Measurements from ENCODE around the gene DSTYK. TPM values are rescaled to one million over a fixed set of nuclear protein-coding genes. Genes with fewer than 3 reads are reported as not detected.

Gene DSTYK
- total and polyA plus RNA-seq, 4 donors, result 16.8 to 25.1 (median 20.0) TPM

DNA sequence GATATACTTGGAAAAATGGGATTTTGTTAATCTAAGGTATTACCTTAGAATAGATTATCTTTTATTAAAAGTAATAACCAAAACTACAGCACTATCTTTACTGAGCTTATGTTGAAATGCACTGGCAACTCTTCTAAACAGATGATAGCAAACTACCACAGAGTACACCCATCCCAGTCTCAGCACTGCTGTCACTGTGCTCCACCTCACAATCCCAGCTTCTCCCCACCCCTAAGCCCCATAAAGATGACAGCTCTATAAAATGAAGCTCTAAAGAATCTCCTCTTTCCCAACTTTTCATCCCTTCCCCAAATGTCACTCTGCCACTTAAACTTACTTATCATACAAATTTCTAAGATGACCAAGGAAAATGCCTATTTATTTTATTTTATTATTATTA, 6.4 kb downstream of the DSTYK start:
- H3K27ac ChIP-seq (ENCODE audit: low read depth, low read length), result no peak overlapping the region
- H3K36me3 ChIP-seq (ENCODE audit: control insufficient read depth, insufficient read depth, low read length), result no peaks in the 10 kb centered on the region
- no peak for DNase-seq (ENCODE audit: low read depth in 4 of 6, low spot score in 6 of 6)
- no peak overlapping the region for H3K4me3 ChIP-seq (ENCODE audit: low read depth, low read length)
- H3K4me1 ChIP-seq (ENCODE audit: control insufficient read depth, insufficient read depth, low read length), result peaks cover 8% of the 10 kb centered on the region
- no peaks in the 10 kb centered on the region for H3K27me3 ChIP-seq (ENCODE audit: control insufficient read depth, insufficient read depth, low read length)
- H3K9me3 ChIP-seq (ENCODE audit: control insufficient read depth, insufficient read depth, low read length), result no peaks in the 10 kb centered on the region

- DNase-seq (ENCODE audit: low read depth in 4 of 6, low spot score in 6 of 6), result no peak
- H3K9me3 ChIP-seq (ENCODE audit: control insufficient read depth, insufficient read depth, low read length), result no peaks in the 10 kb centered on the region
- H3K36me3 ChIP-seq (ENCODE audit: control insufficient read depth, insufficient read depth, low read length), result no peaks in the 10 kb centered on the region
- no peak overlapping the region for H3K4me3 ChIP-seq (ENCODE audit: low read depth, low read length)
- H3K4me1 ChIP-seq (ENCODE audit: control insufficient read depth, insufficient read depth, low read length), result peaks cover 3% of the 10 kb centered on the region
- no peak overlapping the region for H3K27ac ChIP-seq (ENCODE audit: low read depth, low read length)
- no peaks in the 10 kb centered on the region for H3K27me3 ChIP-seq (ENCODE audit: control insufficient read depth, insufficient read depth, low read length)
Observed at GRCh38 chr1:205204552-205204951, 7.0 kb downstream of the DSTYK start.

DNA sequence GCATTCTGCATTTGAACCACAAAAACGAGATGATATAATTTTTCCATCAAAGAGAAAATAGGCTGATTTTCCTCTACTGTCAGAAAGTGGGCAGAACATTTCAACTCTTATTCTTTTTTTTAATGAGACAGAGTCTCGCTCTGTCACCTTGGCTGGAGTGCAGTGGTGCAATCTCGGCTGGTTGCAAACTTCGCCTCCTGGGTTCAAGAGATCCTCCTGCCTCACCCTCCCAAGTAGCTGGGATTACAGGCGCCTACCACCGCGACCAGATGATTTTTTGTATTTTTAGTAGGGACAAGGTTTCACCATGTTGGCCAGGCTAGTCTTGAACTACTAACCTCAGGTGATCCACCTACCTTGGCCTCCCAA, 11.6 kb downstream of the DSTYK start:
- 80% methylated on average over 2 of the region's 7 CpGs for WGBS (ENCODE audit: insufficient coverage)
- Histone ChIP-seq H3K4me3 (ENCODE audit: low read depth, low read length) (no peak overlapping the region), H3K9me3 (ENCODE audit: control insufficient read depth, insufficient read depth, low read length) (no peaks in the 10 kb centered on the region), H3K4me1 (ENCODE audit: control insufficient read depth, insufficient read depth, low read length) (peaks cover 3% of the 10 kb centered on the region), H3K36me3 (ENCODE audit: control insufficient read depth, insufficient read depth, low read length) (no peaks in the 10 kb centered on the region), H3K27me3 (ENCODE audit: control insufficient read depth, insufficient read depth, low read length) (no peaks in the 10 kb centered on the region), H3K27ac (ENCODE audit: low read depth, low read length) (no peak overlapping the region)
- no peak for DNase-seq (ENCODE audit: low read depth in 4 of 6, low spot score in 6 of 6)

- Histone ChIP-seq H3K4me1 (ENCODE audit: control insufficient read depth, insufficient read depth, low read length) (peaks cover 3% of the 10 kb centered on the region), H3K4me3 (ENCODE audit: low read depth, low read length) (no peak overlapping the region), H3K27ac (ENCODE audit: low read depth, low read length) (no peak overlapping the region), H3K27me3 (ENCODE audit: control insufficient read depth, insufficient read depth, low read length) (no peaks in the 10 kb centered on the region), H3K36me3 (ENCODE audit: control insufficient read depth, insufficient read depth, low read length) (no peaks in the 10 kb centered on the region), H3K9me3 (ENCODE audit: control insufficient read depth, insufficient read depth, low read length) (no peaks in the 10 kb centered on the region)
- no peak for DNase-seq (ENCODE audit: low read depth in 4 of 6, low spot score in 6 of 6)
- 78% methylated on average over 3 of the region's 9 CpGs for WGBS (ENCODE audit: insufficient coverage)
Observed at GRCh38 chr1:205199090-205199930, 12.2 kb downstream of the DSTYK start.

DNA sequence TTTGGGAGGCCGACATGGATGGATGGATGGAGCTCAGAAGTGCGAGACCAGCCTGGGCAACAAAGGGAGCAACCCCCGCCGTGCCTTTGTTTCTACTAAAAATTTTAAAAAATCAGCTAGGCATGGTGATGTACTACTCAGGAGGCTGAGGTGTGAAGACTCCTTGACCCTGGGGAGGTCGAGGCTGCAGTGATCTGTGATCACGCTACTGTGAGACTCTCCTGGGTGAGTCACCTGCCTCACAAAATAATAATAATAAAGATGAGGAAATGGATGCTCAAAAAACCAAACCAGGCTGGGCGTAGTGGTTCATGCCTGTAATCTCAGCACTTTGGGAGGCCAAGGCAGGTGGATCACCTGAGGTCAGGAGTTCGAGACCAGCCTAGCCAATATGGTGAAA, 19.2 kb downstream of the DSTYK start:
- no peak overlapping the region for H3K4me3 ChIP-seq (ENCODE audit: low read depth, low read length)
- WGBS (ENCODE audit: insufficient coverage), result 20% methylated on average over 1 of the region's 8 CpGs
- peaks cover 4% of the 10 kb centered on the region for H3K36me3 ChIP-seq (ENCODE audit: control insufficient read depth, insufficient read depth, low read length)
- H3K27me3 ChIP-seq (ENCODE audit: control insufficient read depth, insufficient read depth, low read length), result no peaks in the 10 kb centered on the region
- H3K4me1 ChIP-seq (ENCODE audit: control insufficient read depth, insufficient read depth, low read length), result peaks cover 4% of the 10 kb centered on the region
- DNase-seq (ENCODE audit: low read depth in 4 of 6, low spot score in 6 of 6), result no peak
- no peak overlapping the region for H3K27ac ChIP-seq (ENCODE audit: low read depth, low read length)
- no peaks in the 10 kb centered on the region for H3K9me3 ChIP-seq (ENCODE audit: control insufficient read depth, insufficient read depth, low read length)

DNA sequence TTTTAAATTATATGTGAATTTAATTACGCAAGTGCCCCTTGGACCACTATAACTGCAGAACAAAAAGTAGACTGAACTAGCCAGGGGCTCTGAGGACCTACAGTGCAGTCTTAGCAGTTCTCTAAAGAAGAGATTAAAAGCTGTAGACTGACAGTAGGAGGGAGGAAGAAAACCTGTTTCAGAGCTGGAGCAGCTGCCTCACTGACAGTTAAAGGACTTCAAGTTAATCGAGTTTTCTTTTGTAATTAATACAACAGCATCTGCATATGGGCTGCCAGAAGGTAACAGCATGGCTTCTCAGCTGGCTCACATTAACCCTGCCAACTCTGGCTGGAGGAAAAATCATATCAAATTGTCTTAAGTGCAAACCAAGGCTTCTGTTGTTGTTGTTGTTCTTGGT, 19.9 kb downstream of the DSTYK start:
- DNase-seq (ENCODE audit: low read depth in 4 of 6, low spot score in 6 of 6), result peak in 3 of 6 donors; percentile 35 to 90 (median 80)
- WGBS (ENCODE audit: insufficient coverage), result no CpG with 5 or more reads among the region's 2 CpGs
- H3K36me3 ChIP-seq (ENCODE audit: control insufficient read depth, insufficient read depth, low read length), result peaks cover 5% of the 10 kb centered on the region
- H3K27ac ChIP-seq (ENCODE audit: low read depth, low read length), result no peak overlapping the region
- no peaks in the 10 kb centered on the region for H3K27me3 ChIP-seq (ENCODE audit: control insufficient read depth, insufficient read depth, low read length)
- no peaks in the 10 kb centered on the region for H3K9me3 ChIP-seq (ENCODE audit: control insufficient read depth, insufficient read depth, low read length)
- H3K4me3 ChIP-seq (ENCODE audit: low read depth, low read length), result no peak overlapping the region
- H3K4me1 ChIP-seq (ENCODE audit: control insufficient read depth, insufficient read depth, low read length), result peaks cover 4% of the 10 kb centered on the region

GRCh38 chr1:205190845-205191577, 20.5 kb downstream of the DSTYK start:
- Histone ChIP-seq H3K9me3 (ENCODE audit: control insufficient read depth, insufficient read depth, low read length) (no peaks in the 10 kb centered on the region), H3K4me3 (ENCODE audit: low read depth, low read length) (no peak overlapping the region), H3K4me1 (ENCODE audit: control insufficient read depth, insufficient read depth, low read length) (peaks cover 4% of the 10 kb centered on the region), H3K27me3 (ENCODE audit: control insufficient read depth, insufficient read depth, low read length) (no peaks in the 10 kb centered on the region), H3K36me3 (ENCODE audit: control insufficient read depth, insufficient read depth, low read length) (peaks cover 5% of the 10 kb centered on the region), H3K27ac (ENCODE audit: low read depth, low read length) (no peak overlapping the region)
- 27% methylated on average over 6 of the region's 9 CpGs for WGBS (ENCODE audit: insufficient coverage)
- peak in 2 of 6 donors; percentile 64 to 70 for DNase-seq (ENCODE audit: low read depth in 4 of 6, low spot score in 6 of 6)

DNA sequence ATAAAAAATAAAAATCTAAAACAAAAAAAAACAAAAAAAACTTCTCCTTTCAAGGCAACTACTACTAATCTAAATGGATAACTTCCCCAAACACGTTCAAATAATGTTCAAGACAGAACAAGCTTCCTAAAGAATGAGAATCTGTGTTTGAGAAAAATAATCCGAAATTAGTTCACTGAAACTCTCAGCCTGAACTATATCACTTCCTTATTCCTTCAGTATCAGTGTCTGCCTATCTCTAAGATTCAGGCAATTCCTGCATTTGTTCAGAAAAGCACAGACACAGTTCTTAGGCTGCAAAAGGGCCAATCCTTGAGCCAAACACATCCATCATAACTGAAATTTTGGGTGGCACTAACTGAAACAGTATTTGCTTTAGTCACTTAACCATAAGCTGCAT, 22.4 kb downstream of the DSTYK start:
- no peaks in the 10 kb centered on the region for H3K27me3 ChIP-seq (ENCODE audit: control insufficient read depth, insufficient read depth, low read length)
- H3K36me3 ChIP-seq (ENCODE audit: control insufficient read depth, insufficient read depth, low read length), result peaks cover 8% of the 10 kb centered on the region
- H3K9me3 ChIP-seq (ENCODE audit: control insufficient read depth, insufficient read depth, low read length), result no peaks in the 10 kb centered on the region
- no peak overlapping the region for H3K27ac ChIP-seq (ENCODE audit: low read depth, low read length)
- WGBS (ENCODE audit: insufficient coverage), result no CpG with 5 or more reads among the region's 2 CpGs
- H3K4me3 ChIP-seq (ENCODE audit: low read depth, low read length), result no peak overlapping the region
- no peak for DNase-seq (ENCODE audit: low read depth in 4 of 6, low spot score in 6 of 6)
- H3K4me1 ChIP-seq (ENCODE audit: control insufficient read depth, insufficient read depth, low read length), result peaks cover 4% of the 10 kb centered on the region

- H3K9me3 ChIP-seq (ENCODE audit: control insufficient read depth, insufficient read depth, low read length), result no peaks in the 10 kb centered on the region
- H3K4me3 ChIP-seq (ENCODE audit: low read depth, low read length), result no peak overlapping the region
- H3K4me1 ChIP-seq (ENCODE audit: control insufficient read depth, insufficient read depth, low read length), result peaks cover 4% of the 10 kb centered on the region
- no peak overlapping the region for H3K27ac ChIP-seq (ENCODE audit: low read depth, low read length)
- no peaks in the 10 kb centered on the region for H3K27me3 ChIP-seq (ENCODE audit: control insufficient read depth, insufficient read depth, low read length)
- no CpG with 5 or more reads among the region's 2 CpGs for WGBS (ENCODE audit: insufficient coverage)
- peaks cover 8% of the 10 kb centered on the region for H3K36me3 ChIP-seq (ENCODE audit: control insufficient read depth, insufficient read depth, low read length)
- DNase-seq (ENCODE audit: low read depth in 4 of 6, low spot score in 6 of 6), result peak in 1 of 6 donors; percentile 60
Observed at GRCh38 chr1:205188596-205188995, 22.9 kb downstream of the DSTYK start.

GRCh38 chr1:205188098-205188497, 23.4 kb downstream of the DSTYK start:
- no CpG with 5 or more reads among the region's 2 CpGs for WGBS (ENCODE audit: insufficient coverage)
- H3K36me3 ChIP-seq (ENCODE audit: control insufficient read depth, insufficient read depth, low read length), result peaks cover 8% of the 10 kb centered on the region
- H3K4me1 ChIP-seq (ENCODE audit: control insufficient read depth, insufficient read depth, low read length), result peaks cover 4% of the 10 kb centered on the region
- no peak overlapping the region for H3K4me3 ChIP-seq (ENCODE audit: low read depth, low read length)
- H3K9me3 ChIP-seq (ENCODE audit: control insufficient read depth, insufficient read depth, low read length), result no peaks in the 10 kb centered on the region
- no peak for DNase-seq (ENCODE audit: low read depth in 4 of 6, low spot score in 6 of 6)
- H3K27me3 ChIP-seq (ENCODE audit: control insufficient read depth, insufficient read depth, low read length), result no peaks in the 10 kb centered on the region
- H3K27ac ChIP-seq (ENCODE audit: low read depth, low read length), result no peak overlapping the region
